ENCODE measurements around the gene RAB29. TPM values are rescaled to one million over a fixed set of nuclear protein-coding genes. Genes with fewer than 3 reads are reported as not detected.

Gene RAB29
- total RNA-seq, 4 donors from 2014 or later, result 8.4 to 13.8 (median 10.7) TPM

- Histone ChIP-seq H3K4me3 (no peak overlapping the region), H3K27ac (no peak overlapping the region), H3K36me3 (peaks cover 0 to 19% of the 10 kb centered on the region in 2 donors), H3K27me3 (no peaks in the 10 kb centered on the region), H3K4me1 (no peaks in the 10 kb centered on the region), H3K9me3 (no peaks in the 10 kb centered on the region)
- intact Hi-C loops (cut with DNase I; ENCODE audit: low total_unique reads), result no loop called here
- no peak for DNase-seq
- TF ChIP-seq POLR2A (IDR thresholded peaks at IDR 0.05) (no peak), CTCF (IDR thresholded peaks at IDR 0.05 in 4 of 5, conservative IDR thresholded peaks at IDR 0.05 in 1 of 5) (no peak)
- in situ Hi-C loops (cut with MboI; ENCODE audit: low sequenced_read_pairs in 4 of 4), result no loop called here
- ATAC-seq, result no peak
Measured at GRCh38 chr1:205767248-205767647, 8.0 kb downstream of the RAB29 start.

GRCh38 chr1:205766570-205766969 lies 8.7 kb downstream of the RAB29 start:
- no peaks in the 10 kb centered on the region for H3K4me1 ChIP-seq
- intact Hi-C loops (cut with DNase I; ENCODE audit: low total_unique reads), result no loop called here
- no peaks in the 10 kb centered on the region for H3K27me3 ChIP-seq
- ATAC-seq (no peak), DNase-seq (no peak)
- peaks cover 0 to 19% of the 10 kb centered on the region in 2 donors for H3K36me3 ChIP-seq
- TF ChIP-seq POLR2A (IDR thresholded peaks at IDR 0.05) (no peak), CTCF (IDR thresholded peaks at IDR 0.05 in 4 of 5, conservative IDR thresholded peaks at IDR 0.05 in 1 of 5) (no peak)
- no peak overlapping the region for H3K4me3 ChIP-seq
- no peak overlapping the region for H3K27ac ChIP-seq
- in situ Hi-C loops (cut with MboI; ENCODE audit: low sequenced_read_pairs in 4 of 4), result no loop called here
- H3K9me3 ChIP-seq, result no peaks in the 10 kb centered on the region

- no peak for DNase-seq
- Histone ChIP-seq H3K9me3 (no peaks in the 10 kb centered on the region), H3K36me3 (peaks cover 0 to 19% of the 10 kb centered on the region in 2 donors), H3K4me3 (no peak overlapping the region), H3K27me3 (no peaks in the 10 kb centered on the region), H3K27ac (no peak overlapping the region), H3K4me1 (no peaks in the 10 kb centered on the region)
- in situ Hi-C loops (cut with MboI; ENCODE audit: low sequenced_read_pairs in 4 of 4) (no loop called here), intact Hi-C loops (cut with DNase I; ENCODE audit: low total_unique reads) (no loop called here)
- TF ChIP-seq POLR2A (IDR thresholded peaks at IDR 0.05) (no peak), CTCF (IDR thresholded peaks at IDR 0.05 in 4 of 5, conservative IDR thresholded peaks at IDR 0.05 in 1 of 5) (no peak)
- ATAC-seq, result no peak
Measured at GRCh38 chr1:205766038-205766437, 9.2 kb downstream of the RAB29 start.

GRCh38 chr1:205764578-205764977 lies 10.7 kb downstream of the RAB29 start:
- no peaks in the 10 kb centered on the region for H3K27me3 ChIP-seq
- TF ChIP-seq POLR2A (IDR thresholded peaks at IDR 0.05), result no peak
- TF ChIP-seq CTCF (IDR thresholded peaks at IDR 0.05 in 4 of 5, conservative IDR thresholded peaks at IDR 0.05 in 1 of 5), result no peak
- ATAC-seq (no peak), DNase-seq (no peak)
- H3K4me3 ChIP-seq, result no peak overlapping the region
- no peaks in the 10 kb centered on the region for H3K4me1 ChIP-seq
- peaks cover 0 to 5% of the 10 kb centered on the region in 2 donors for H3K36me3 ChIP-seq
- H3K27ac ChIP-seq, result no peak overlapping the region
- H3K9me3 ChIP-seq, result no peaks in the 10 kb centered on the region
- intact Hi-C loops (cut with DNase I; ENCODE audit: low total_unique reads), result no loop called here
- in situ Hi-C loops (cut with MboI; ENCODE audit: low sequenced_read_pairs in 4 of 4), result no loop called here

- no peaks in the 10 kb centered on the region for H3K4me1 ChIP-seq
- no peaks in the 10 kb centered on the region for H3K27me3 ChIP-seq
- no peak for ATAC-seq
- H3K4me3 ChIP-seq, result no peak overlapping the region
- H3K27ac ChIP-seq, result no peak overlapping the region
- TF ChIP-seq CTCF (IDR thresholded peaks at IDR 0.05 in 4 of 5, conservative IDR thresholded peaks at IDR 0.05 in 1 of 5) (no peak), POLR2A (IDR thresholded peaks at IDR 0.05) (no peak)
- no peaks in the 10 kb centered on the region for H3K36me3 ChIP-seq
- DNase-seq, result no peak
- no peaks in the 10 kb centered on the region for H3K9me3 ChIP-seq
- in situ Hi-C loops (cut with MboI; ENCODE audit: low sequenced_read_pairs in 4 of 4) (no loop called here), intact Hi-C loops (cut with DNase I; ENCODE audit: low total_unique reads) (no loop called here)
Measured at GRCh38 chr1:205763980-205764379, 11.3 kb downstream of the RAB29 start.

Data from gastrocnemius medialis (tissue), 4 donors.